Stimulated activated CD4-positive, alpha-beta T cell treated with anti-CD3 and anti-CD28 coated beads, Interleukin-1b, Interleukin-23, amount 100 ng/mL, for 48 hours (primary cell): Measurements from ENCODE around the gene SLC2A13.

Experiments
- DNase-seq: peaks from one replicate; pipeline ENCODE4 v3.0.0-alpha.2; 2020

Gene SLC2A13

DNA sequence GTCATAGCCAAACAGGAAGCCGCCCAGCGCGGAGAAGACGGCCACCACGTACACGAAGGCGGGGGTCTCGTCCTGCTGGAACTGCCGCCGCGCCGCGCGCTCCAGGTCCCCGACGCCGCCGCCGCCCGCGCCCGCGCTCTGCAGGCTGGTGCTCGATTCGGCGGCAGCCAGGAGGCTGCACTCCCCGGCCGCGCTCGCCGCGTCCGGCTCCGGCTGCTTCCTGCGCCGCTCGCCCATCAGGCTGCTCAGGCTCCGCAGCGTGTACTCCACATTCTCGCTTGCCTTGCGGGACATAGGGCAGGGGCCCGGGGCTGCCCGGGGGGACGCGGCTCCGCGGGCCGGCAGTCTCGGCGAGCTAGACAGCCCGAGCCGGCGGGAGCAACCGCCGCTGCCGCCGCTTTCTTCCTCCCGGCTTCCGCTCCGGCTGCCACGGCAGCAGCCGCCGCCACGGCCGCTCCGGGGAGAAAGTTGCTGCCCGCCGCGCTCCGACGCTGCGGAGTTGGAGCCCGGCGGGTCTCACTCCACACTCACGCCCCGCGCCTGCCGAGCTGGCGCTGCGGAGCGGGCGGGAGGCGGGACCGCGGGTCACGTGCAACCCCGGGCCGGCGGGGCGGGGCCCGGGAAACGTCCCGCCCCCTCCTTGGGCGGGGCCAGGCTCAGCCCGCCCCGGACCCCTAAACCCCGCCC is at the start of gene SLC2A13:
Gene SLC2A13 (minus strand): TSS at position 567 of the 687 bp plus-strand sequence. CDS start 273 bp downstream, at position 294.
- DNase-seq = peak; percentile 63

- no peak for DNase-seq
Measured at GRCh38 chr12:40154381-40154780, 48.5 kb upstream of the SLC2A13 start.

- DNase-seq = no peak
Measured at GRCh38 chr12:40153432-40153831, 47.6 kb upstream of the SLC2A13 start.

DNA sequence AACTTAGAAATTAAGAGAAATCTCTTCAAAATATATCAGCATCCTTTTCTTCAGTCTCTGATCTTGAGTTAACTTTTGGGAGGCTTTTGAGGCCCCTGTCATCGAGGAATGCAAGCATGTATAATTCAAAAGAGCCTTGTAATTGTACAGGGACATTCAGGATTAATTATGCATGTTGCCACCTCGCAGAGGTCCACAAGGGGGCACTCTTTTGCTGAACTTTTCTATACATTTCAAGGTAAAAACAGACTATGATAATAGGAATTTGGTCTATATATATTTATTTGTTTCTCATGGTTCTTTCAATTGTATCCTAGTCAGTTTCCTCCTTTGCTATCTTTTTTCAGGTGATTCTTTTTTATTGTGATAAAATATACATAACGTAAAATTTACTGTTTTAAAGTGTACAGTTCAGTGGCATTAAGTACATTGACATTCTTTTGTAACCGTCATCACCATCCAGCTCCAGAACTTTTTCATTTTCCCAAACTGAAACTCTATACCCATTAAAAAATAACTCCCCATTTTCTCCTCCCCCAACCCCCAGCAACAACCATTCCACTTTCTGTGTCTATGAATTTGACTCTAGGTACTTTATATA is 47.0 kb upstream of the SLC2A13 start:
- peak; percentile 24 for DNase-seq

DNA sequence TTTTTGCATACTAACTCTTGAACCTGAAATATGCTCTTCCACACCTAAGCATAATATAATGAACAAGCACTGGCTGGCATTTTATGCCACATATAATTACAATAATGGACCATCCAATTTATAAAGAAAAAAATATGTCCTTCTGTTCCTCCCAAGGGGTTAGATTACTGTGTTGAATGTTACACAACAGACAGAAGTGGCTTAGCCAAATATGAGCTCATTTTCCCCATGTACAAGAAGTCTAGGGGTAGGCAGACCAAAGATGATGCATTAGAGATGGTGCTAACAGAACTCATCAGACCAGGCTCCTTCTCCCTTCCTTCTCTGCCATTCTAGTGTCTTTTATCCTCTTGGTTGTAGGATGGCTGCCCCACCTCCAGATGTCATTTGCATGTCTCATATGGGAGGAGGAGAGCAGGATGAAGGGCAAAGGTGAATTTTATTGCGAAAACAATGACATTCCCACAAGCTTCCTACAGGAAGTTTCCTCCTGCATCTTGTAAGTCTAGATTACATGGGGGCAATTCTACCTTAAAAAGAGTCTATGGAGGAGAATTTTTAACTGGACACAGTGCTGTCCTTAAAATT is 43.9 kb upstream of the SLC2A13 start:
- DNase-seq = no peak

DNA sequence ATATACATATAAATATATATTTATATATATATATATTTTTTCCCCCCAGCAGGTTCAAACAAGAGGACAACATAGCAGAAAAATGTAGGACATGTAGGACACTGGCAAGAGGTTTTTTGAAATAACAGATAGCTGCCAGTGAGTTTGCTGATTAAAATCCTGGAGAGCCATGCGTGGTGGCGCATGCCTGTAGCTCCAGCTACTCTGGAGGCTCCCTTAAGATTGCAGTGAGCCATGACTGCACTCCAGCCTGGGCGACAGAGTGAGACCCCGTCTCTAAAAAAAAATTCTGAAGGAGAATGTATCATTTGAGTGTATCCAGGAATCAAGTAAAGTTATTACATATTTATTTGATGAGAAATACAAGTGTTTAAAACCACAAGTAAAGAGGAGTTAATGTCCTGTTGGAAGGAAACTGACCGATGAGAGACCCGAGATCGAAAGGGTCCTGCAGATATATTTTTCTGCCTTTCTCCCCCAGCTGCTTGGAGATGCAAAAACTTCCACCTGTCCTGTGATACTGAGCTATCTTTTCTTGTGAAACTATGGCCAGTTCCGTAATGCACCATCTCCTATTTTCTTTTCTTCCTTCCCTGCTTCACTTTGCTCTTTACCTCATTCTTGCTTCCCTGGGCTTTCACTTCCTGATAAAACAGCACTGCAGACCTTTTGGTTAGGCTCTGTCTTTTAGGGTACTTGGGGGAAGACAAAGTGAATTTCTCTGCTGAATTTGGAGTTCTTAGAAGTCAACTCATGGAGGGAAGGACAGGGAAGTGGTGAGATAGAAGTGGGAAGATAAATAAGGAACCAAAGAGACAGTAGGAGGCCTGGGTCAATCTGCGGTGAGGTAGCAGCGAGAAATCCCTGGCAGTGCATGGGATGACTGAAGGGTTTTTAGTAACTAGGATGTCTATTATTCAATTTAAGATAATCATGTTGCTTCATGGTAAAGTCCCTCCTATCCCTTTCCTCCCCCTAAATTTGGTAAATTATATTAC is 41.2 kb upstream of the SLC2A13 start:
- DNase-seq = no peak

DNA sequence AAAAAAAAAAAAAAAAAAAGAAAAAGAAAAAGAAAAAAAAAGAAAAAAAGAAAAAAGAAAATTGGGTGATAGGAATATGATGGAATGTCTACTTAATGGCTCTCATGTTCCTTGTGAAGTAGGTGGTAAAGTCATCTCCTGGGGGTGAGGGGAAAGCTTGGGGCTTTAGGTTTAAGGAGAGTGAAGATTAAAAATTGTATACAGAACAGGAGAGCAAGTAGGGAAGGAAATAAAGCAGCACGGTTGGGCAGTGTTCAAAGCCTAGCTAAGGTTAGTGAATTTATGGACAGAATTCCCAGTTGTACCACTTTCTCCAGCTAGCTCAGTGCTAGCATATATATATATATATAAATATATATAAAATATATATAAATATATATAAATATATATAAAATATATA is 40.0 kb upstream of the SLC2A13 start:
- DNase-seq = no peak

- DNase-seq = no peak
Measured at GRCh38 chr12:40144023-40144422, 38.1 kb upstream of the SLC2A13 start.

GRCh38 chr12:40142001-40142744 is 36.3 kb upstream of the SLC2A13 start:
- no peak for DNase-seq

DNA sequence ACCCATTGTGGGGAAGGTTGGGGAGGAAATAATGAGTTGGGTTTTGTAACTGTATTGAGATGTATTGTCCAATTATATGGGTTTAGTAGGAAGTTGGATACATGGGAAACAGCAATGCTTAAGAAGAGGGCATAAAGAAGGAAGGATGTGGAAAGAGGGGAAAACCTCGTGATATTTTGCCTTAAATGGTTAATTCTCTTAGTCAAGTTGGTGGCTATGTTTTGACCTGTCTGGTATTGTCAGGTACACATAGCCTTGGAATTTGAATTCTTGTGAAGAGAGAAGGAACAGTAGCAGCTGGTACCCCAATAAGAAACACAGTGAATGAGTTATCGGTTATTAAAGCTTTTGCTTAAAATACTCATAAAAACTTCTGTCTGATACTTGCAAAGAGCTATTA is 32.6 kb upstream of the SLC2A13 start:
- DNase-seq = no peak

- DNase-seq = no peak
Measured at GRCh38 chr12:40137252-40137651, 31.4 kb upstream of the SLC2A13 start.

DNA sequence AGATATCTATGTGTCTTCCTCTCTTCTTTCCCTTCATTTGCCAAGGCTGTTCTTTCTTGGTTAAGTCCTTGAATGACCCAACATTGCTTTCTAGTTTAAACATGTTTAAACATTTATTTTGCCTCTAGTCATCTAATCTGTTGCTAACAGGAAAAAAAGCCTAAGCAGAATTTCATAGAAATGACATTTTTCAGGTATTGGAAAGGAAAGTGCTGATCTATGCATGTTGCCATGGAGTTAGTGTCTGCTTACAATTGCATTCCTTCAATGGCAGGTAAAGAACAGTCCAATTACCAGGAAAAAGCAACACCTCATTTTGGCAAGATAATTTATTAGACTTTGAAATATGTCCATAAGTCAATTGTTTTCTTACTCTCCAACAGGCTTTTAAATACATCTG is 21.5 kb upstream of the SLC2A13 start:
- DNase-seq = no peak

GRCh38 chr12:40123496-40123895 is 17.6 kb upstream of the SLC2A13 start:
- DNase-seq = no peak

GRCh38 chr12:40122842-40123241 is 17.0 kb upstream of the SLC2A13 start:
- no peak for DNase-seq

- DNase-seq = no peak
Measured at GRCh38 chr12:40117818-40118217, 11.9 kb upstream of the SLC2A13 start.

- no peak for DNase-seq
Measured at GRCh38 chr12:40110586-40110985, 4.7 kb upstream of the SLC2A13 start.

- peak; percentile 48 for DNase-seq
Measured at GRCh38 chr12:40107803-40108620, 2.1 kb upstream of the SLC2A13 start.

DNA sequence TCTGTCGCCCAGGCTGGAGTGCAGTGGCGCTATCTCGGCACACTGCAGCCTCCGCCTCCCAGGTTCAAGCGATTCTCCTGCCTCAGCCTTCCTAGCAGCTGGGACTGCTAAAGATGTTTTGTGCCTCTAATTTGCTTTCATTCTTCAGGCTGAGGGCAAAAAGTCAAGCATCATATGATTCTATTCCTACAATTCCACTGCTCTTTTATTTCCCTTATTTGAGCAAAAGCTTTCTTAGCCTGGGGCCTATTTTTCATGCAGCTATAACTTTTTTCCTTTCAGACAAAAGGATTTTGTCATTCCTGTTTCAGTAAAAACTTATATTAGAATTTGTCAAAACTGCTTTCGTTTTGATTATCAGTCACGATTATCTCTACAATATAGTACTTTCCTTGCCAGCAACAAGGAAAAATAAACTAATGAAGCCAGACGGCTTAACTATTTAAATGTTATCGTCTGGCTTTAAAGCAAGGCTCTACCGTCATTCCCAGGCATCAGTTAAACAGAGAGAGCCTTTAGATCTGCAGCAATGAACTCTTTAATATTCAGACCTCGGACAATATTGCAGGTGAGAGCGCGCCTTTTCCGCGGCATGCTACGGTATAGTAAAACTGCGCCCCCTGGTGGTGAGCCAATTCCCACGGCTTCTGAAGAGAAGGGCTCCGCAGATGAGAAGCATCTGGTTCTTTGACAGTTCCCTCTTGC is 1.4 kb upstream of the SLC2A13 start:
- DNase-seq = peak; percentile 86

- DNase-seq = no peak
Measured at GRCh38 chr12:40106655-40107054, 774 bp upstream of the SLC2A13 start.

GRCh38 chr12:40106202-40106533 is 287 bp upstream of the SLC2A13 start:
- DNase-seq = no peak

DNA sequence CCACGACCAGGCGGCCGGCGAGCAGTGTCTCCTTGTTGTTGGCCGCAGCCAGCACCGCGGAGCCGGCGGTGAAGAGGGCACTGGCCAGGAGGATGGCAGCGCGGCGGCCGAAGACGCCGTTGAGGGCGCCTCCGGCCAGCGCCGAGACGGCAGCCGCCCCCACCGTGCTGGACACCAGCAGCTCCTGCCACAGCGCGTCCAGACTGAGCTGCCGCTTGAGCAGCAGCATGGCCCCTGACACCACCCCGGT is 691 bp downstream of the SLC2A13 start:
- DNase-seq = peak; percentile 6
